DND-41 (cell line): ENCODE data around the gene ZBED1.
"Not testable (repeated sequence)": the region's sequence is repeated elsewhere in the genome, so short reads cannot be mapped to it uniquely, and the experiment has no call there.

Source experiments
- ATAC-seq: fragments of 200-7000 bp; cut with Tn5 transposase; 3 replicates; pipeline ENCODE4 v1.9.1; 2021; ENCODE audit warnings: low read depth; ENCODE audit not compliant: insufficient read depth
- DNase-seq: peaks from one replicate; pipeline ENCODE4 v3.0.0-alpha.2; 2020
- H2AFZ ChIP-seq: 2 replicates; pipeline ENCODE4 v1.6.0; 2012; ENCODE audit warnings: low read depth, low read length
- H3K27ac ChIP-seq: 2 replicates; pipeline ENCODE4 v1.5.1; 2012; ENCODE audit warnings: low read length, inconsistent platforms
- H3K27me3 ChIP-seq: fragments of 200-600 bp; sonication (generic); 2 replicates; pipeline ENCODE4 v1.6.0; 2012; ENCODE audit warnings: low read length, mild to moderate bottlenecking, inconsistent platforms; ENCODE audit not compliant: insufficient read depth, poor library complexity
- H3K36me3 ChIP-seq: 2 replicates; pipeline ENCODE4 v1.5.1; 2012; ENCODE audit warnings: low read length, inconsistent platforms; ENCODE audit not compliant: insufficient read depth
- H3K4me1 ChIP-seq: 2 replicates; pipeline ENCODE4 v1.5.1; 2012; ENCODE audit warnings: mild to moderate bottlenecking, low read length; ENCODE audit not compliant: insufficient read depth
- H3K4me2 ChIP-seq: 2 replicates; pipeline ENCODE4 v1.6.0; 2012; ENCODE audit warnings: mild to moderate bottlenecking, moderate library complexity, low read length, inconsistent platforms; ENCODE audit not compliant: insufficient read depth
- H3K4me3 ChIP-seq, 2 experiments: fragments of 200-600 bp in 1 of 2; shearing (Covaris generic) in 1 of 2; 2 replicates each; pipeline ENCODE4 v1.5.1; 2012 to 2016; ENCODE audit warnings: inconsistent platforms in 2 of 2, low read length in 2 of 2, mild to moderate bottlenecking in 2 of 2, low read depth in 1 of 2, moderate library complexity in 1 of 2
- H3K79me2 ChIP-seq: 2 replicates; pipeline ENCODE4 v1.6.0; 2012; ENCODE audit warnings: low read length, inconsistent platforms; ENCODE audit not compliant: insufficient read depth
- H3K9ac ChIP-seq: 2 replicates; pipeline ENCODE4 v1.6.0; 2012; ENCODE audit warnings: low read depth, mild to moderate bottlenecking, inconsistent platforms, low read length, moderate library complexity
- H3K9me3 ChIP-seq: 2 replicates; pipeline ENCODE4 v1.5.1; 2012; ENCODE audit warnings: low read length, moderate library complexity, mild to moderate bottlenecking, inconsistent platforms; ENCODE audit not compliant: insufficient read depth, severe bottlenecking
- H4K20me1 ChIP-seq: 2 replicates; pipeline ENCODE4 v1.6.0; 2012; ENCODE audit warnings: low read length; ENCODE audit not compliant: insufficient read depth
- CTCF ChIP-seq: IDR thresholded peaks from 2 replicates; pipeline ENCODE4 v1.5.1; 2012; ENCODE audit warnings: borderline replicate concordance, low read length, moderate library complexity, mild to moderate bottlenecking; ENCODE audit not compliant: poor library complexity, severe bottlenecking; ENCODE audit errors: extremely low read depth
- EZH2 ChIP-seq: IDR thresholded peaks from 3 replicates; pipeline ENCODE4 v1.6.1; 2012; ENCODE audit warnings: borderline replicate concordance, low read depth, mild to moderate bottlenecking, moderate library complexity, low read length, inconsistent platforms; ENCODE audit not compliant: severe bottlenecking

ZBED1 gene

GRCh38 chrX:2507904-2508627 lies 7.3 kb upstream of the ZBED1 start:
- no peaks in the 10 kb centered on the region for H4K20me1 ChIP-seq
- TF ChIP-seq EZH2: no peak
- no peak for TF ChIP-seq CTCF
- DNase-seq (no peak), ATAC-seq (no peak)
- no peak overlapping the region for H3K4me3 ChIP-seq
- no peak overlapping the region for H3K4me2 ChIP-seq
- no peaks in the 10 kb centered on the region for H3K27me3 ChIP-seq
- H3K27ac ChIP-seq: no peak overlapping the region
- no peaks in the 10 kb centered on the region for H3K4me1 ChIP-seq
- H3K9me3 ChIP-seq: no peaks in the 10 kb centered on the region
- H3K36me3 ChIP-seq: no peaks in the 10 kb centered on the region
- no peak overlapping the region for H3K9ac ChIP-seq
- H3K79me2 ChIP-seq: no peaks in the 10 kb centered on the region
- no peak overlapping the region for H2AFZ ChIP-seq

GRCh38 chrX:2507196-2507595 lies 6.4 kb upstream of the ZBED1 start:
- Histone ChIP-seq H3K4me1 (no peaks in the 10 kb centered on the region), H3K36me3 (no peaks in the 10 kb centered on the region)
- ATAC-seq: no peak

GRCh38 chrX:2505341-2505740 lies 4.6 kb upstream of the ZBED1 start:
- H3K36me3 ChIP-seq, DNase-seq, H3K4me3 ChIP-seq, H4K20me1 ChIP-seq, H3K9me3 ChIP-seq, H3K27me3 ChIP-seq, H3K27ac ChIP-seq, H3K79me2 ChIP-seq, H3K4me2 ChIP-seq, H2AFZ ChIP-seq, H3K4me1 ChIP-seq, H3K9ac ChIP-seq, ATAC-seq: not testable (repeated sequence)

More at GRCh38 chrX:2507196-2507595, 6.4 kb upstream of the ZBED1 start:
- Histone ChIP-seq H3K79me2 (no peaks in the 10 kb centered on the region), H3K27ac (no peak overlapping the region), H3K9ac (no peak overlapping the region), H3K4me2 (no peak overlapping the region), H3K27me3 (no peaks in the 10 kb centered on the region), H2AFZ (no peak overlapping the region), H4K20me1 (no peaks in the 10 kb centered on the region), H3K9me3 (no peaks in the 10 kb centered on the region), H3K4me3 (no peak overlapping the region)
- no peak for DNase-seq
- TF ChIP-seq CTCF (no peak), EZH2 (no peak)

GRCh38 chrX:2504706-2505332 lies 4.0 kb upstream of the ZBED1 start:
- Histone ChIP-seq H3K27me3 (no peaks in the 10 kb centered on the region), H2AFZ (no peak overlapping the region), H3K4me1 (peaks cover 9% of the 10 kb centered on the region), H3K27ac (no peak overlapping the region), H3K9me3 (no peaks in the 10 kb centered on the region), H3K4me2 (no peak overlapping the region), H3K36me3 (no peaks in the 10 kb centered on the region; the same call in 1 of the 2 replicates), H3K4me3 (no peak overlapping the region), H3K79me2 (peaks cover 6% of the 10 kb centered on the region), H4K20me1 (no peaks in the 10 kb centered on the region), H3K9ac (no peak overlapping the region)
- DNase-seq (no peak), ATAC-seq (no peak)
- TF ChIP-seq CTCF (no peak), EZH2 (no peak)
